ENCODE data around the gene SIK2. TPM values are rescaled to one million over a fixed set of nuclear protein-coding genes. Genes with fewer than 3 reads are reported as not detected.
"Not testable (repeated sequence)": the region's sequence is repeated elsewhere in the genome, so short reads cannot be mapped to it uniquely, and the experiment has no call there.

SIK2 gene
- total RNA-seq, 1 donor = 2.4 TPM

DNA sequence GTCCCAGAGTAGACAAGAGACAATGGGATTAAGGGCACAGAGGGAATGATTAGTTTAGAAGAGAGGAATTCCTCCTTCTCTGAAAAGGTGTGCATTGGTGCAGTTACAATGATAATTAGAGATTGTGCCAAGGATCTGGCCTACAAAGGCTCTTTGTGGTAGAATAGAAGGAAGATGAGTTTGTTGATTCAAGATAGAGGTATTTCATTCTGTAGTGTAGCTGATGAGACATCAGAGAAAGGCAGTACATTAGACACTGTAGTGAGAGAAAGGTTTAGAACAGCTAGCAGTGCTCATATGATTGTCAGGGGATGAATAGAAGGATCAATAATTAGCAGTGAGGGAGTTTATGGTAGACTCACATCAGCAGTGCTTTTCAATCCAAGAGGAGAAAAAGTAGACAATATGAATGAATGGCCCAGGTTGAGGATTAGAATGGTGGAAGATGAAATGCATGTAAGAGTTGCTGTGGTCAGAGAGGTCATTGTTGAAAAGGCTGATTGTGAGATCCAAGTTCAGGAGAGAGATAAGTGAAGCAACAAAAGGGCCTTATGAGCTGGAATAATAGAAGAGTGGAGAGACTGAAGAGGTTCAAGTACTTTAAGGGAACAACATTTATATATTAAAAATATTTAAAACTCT, 28.9 kb downstream of the SIK2 start:
- Histone ChIP-seq H3K27me3 (ENCODE audit: insufficient read depth, low read length) (no peaks in the 10 kb centered on the region), H3K9me3 (ENCODE audit: low read depth, low read length) (no peaks in the 10 kb centered on the region), H3K4me1 (ENCODE audit: insufficient read depth, low read length) (no peaks in the 10 kb centered on the region), H3K4me3 (ENCODE audit: low read length) (no peak overlapping the region)

DNA sequence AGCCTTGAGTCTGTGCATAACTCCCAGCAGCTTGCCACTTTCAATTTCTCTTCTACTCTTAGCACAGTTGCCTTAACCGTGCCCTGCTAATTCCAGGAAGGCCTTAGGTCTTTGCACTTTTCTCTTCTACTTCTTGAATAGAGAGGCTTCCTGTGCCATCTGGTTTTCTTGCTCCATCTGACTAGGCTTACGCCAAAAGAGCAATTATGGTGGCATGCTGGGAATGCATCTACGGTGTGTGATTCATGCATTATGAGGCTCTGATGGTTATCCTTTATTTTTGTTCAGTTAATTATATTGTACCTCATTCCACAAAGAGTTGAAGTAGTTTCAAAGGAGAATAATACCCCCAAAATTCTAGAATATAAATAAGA, 29.4 kb downstream of the SIK2 start:
- Histone ChIP-seq H3K27me3 (ENCODE audit: insufficient read depth, low read length) (no peaks in the 10 kb centered on the region), H3K4me1 (ENCODE audit: insufficient read depth, low read length) (no peaks in the 10 kb centered on the region), H3K9me3 (ENCODE audit: low read depth, low read length) (no peaks in the 10 kb centered on the region), H3K4me3 (ENCODE audit: low read length) (no peak overlapping the region)

DNA sequence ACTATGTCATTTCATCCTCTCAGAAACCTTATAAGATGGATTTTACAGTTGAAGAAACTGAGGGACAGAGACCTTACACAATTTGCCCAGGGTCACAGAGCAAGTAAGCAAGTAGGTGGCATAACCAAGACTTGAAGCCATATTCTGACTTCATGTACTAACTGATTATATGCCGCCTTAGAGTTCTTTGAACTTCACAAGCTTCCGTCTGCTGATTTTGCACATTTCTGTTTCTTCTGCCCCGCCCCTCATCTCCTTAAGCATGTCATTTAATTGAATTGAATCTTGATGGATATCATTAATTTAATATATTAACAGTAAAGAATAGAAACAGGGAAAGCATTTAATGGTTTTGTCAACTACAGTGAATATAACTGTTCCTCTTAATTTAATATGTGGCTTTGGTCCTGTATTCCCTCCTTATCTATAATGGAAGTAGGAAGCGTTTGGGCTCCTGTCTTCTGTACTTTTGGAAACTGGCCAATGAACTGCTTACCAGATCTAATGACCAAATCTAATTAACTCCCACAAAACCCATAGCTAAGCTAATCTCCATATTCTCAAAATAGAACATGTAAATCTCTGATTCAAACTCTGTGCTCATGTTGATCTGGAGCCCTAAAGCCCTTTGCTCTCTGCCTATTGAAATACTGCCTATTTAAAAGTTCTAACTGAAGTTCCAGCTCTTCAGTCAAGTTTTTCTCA, 30.4 kb downstream of the SIK2 start:
- H3K9me3 ChIP-seq (ENCODE audit: low read depth, low read length) = no peaks in the 10 kb centered on the region
- no peaks in the 10 kb centered on the region for H3K27me3 ChIP-seq (ENCODE audit: insufficient read depth, low read length)
- H3K4me1 ChIP-seq (ENCODE audit: insufficient read depth, low read length) = no peaks in the 10 kb centered on the region
- H3K4me3 ChIP-seq (ENCODE audit: low read length) = no peak overlapping the region

DNA sequence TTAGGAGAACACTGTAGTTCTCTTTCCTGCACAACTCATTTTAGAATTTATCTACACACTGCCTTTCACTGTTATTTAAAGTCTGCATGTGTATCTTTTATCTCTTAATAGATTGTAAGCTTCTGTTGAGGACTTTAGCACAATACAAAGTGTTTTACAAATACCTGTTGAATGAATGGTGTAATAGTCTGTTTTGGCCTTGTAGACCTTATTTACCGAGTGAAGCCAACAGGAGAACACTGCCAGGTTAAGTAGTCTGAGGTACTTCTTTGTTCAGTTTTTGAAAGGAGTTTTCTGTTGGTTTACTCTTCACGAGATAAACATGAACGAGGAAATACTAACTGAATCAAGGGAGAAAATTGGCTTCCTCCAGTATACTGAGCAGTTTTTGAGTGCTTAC, 31.0 kb downstream of the SIK2 start:
- H3K4me1 ChIP-seq (ENCODE audit: insufficient read depth, low read length) = no peaks in the 10 kb centered on the region
- no peaks in the 10 kb centered on the region for H3K27me3 ChIP-seq (ENCODE audit: insufficient read depth, low read length)
- H3K9me3 ChIP-seq (ENCODE audit: low read depth, low read length) = no peaks in the 10 kb centered on the region
- H3K4me3 ChIP-seq (ENCODE audit: low read length) = no peak overlapping the region

DNA sequence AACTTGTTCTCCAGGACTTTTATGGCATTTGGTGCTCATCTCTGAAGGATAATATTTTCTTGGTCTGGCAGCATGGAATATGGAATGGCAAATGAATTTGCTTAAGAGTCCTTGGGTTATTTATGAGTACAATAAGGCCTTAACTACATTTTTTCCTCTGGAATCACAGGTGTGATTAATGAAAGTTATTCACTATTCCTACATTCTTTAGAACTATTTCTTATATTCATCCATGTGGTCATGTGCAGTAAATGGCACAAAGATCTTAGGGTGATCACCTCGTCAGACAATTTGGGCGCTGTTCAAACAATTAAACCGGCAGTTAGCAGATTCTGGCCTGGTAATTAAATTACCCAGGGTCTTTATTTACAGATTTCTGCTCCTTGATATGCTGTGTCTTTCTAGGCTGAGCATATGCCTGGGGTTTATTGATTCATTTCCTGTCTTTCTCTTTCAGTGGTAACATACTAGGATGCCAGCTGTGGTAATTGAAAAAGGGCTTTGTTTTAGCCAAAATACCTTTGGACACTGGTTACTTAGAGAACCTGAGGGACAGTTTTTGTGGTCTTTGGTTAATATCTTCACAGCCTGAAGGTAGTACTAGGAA, 31.6 kb downstream of the SIK2 start:
- Histone ChIP-seq H3K4me1 (ENCODE audit: insufficient read depth, low read length) (no peaks in the 10 kb centered on the region), H3K4me3 (ENCODE audit: low read length) (no peak overlapping the region), H3K9me3 (ENCODE audit: low read depth, low read length) (no peaks in the 10 kb centered on the region), H3K27me3 (ENCODE audit: insufficient read depth, low read length) (no peaks in the 10 kb centered on the region)

DNA sequence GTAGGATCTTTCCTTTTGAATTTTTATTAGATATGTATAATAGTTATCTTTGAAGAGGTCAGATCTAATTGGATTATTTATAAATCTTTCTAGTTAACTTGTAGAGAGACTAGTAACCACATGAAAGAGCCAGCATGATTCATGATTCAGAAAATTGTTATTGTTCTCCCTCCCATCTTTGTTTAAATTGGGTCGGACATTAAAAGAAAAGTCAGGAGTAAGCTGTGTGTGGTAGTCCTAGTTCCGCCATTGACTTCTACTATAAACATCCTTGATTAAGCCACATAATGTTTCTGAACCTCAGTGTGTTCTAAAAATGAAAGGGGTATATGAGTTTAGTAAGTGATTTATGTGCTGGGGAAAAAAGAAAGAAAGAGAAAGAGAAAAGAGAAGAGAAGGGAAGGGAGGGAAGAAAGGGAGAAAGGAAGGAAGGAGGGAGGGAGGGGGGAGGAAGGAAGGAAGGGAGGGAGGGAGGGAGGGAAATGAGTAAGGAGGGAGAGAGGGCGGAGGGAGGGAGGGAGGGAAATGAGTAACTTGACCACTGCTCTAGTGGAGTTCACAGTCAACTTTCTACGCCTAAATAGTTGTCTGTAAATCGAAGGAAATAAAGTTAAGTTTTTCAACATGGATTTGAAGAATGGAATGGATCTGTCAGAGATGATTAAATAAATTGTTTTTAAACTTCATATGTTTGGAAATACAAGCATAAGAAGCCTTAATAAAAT, 32.9 kb downstream of the SIK2 start:
- H3K4me1 ChIP-seq (ENCODE audit: insufficient read depth, low read length) = no peaks in the 10 kb centered on the region
- H3K9me3 ChIP-seq (ENCODE audit: low read depth, low read length) = no peaks in the 10 kb centered on the region
- H3K4me3 ChIP-seq (ENCODE audit: low read length) = no peak overlapping the region
- no peaks in the 10 kb centered on the region for H3K27me3 ChIP-seq (ENCODE audit: insufficient read depth, low read length)

DNA sequence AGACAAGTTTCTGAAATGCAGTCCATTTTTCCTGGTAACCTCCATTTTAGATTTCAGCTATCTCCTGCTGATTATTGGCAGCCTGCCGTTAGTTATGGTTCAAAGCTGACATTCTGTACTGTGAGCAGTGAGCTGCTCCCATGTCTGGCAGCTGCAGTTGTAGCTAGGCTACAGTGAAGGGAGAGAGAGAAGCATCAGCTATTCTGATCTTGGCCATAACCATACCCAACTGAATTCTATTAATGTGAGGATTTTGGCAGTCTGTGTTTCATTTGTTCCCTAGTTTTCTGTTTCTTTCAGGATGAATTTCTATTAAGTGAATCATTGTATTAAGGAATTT, 33.4 kb downstream of the SIK2 start:
- H3K27me3 ChIP-seq (ENCODE audit: insufficient read depth, low read length) = no peaks in the 10 kb centered on the region
- H3K9me3 ChIP-seq (ENCODE audit: low read depth, low read length) = no peaks in the 10 kb centered on the region
- no peaks in the 10 kb centered on the region for H3K4me1 ChIP-seq (ENCODE audit: insufficient read depth, low read length)
- H3K4me3 ChIP-seq (ENCODE audit: low read length) = no peak overlapping the region

DNA sequence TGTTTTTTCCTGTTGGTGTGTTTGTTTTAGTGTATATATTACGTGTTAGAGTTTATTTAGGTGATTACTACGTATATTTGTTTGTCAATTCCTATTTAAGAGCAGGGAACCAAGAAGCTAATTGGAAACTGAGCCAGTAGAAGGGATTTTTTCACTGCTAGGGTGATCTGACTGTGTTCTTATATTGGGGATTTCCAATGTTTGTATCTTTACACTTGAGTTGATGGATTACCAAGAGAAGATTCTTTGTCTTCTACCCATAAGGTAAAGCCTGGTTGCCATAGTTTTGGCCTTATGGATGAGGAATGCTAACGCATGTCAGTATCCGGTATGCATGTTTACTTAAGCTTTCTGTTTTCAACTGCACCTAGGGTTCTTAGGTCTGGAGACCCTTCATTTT, 35.6 kb downstream of the SIK2 start:
- H3K4me1 ChIP-seq (ENCODE audit: insufficient read depth, low read length) = no peaks in the 10 kb centered on the region
- no peaks in the 10 kb centered on the region for H3K9me3 ChIP-seq (ENCODE audit: low read depth, low read length)
- H3K27me3 ChIP-seq (ENCODE audit: insufficient read depth, low read length) = no peaks in the 10 kb centered on the region
- no peak overlapping the region for H3K4me3 ChIP-seq (ENCODE audit: low read length)

DNA sequence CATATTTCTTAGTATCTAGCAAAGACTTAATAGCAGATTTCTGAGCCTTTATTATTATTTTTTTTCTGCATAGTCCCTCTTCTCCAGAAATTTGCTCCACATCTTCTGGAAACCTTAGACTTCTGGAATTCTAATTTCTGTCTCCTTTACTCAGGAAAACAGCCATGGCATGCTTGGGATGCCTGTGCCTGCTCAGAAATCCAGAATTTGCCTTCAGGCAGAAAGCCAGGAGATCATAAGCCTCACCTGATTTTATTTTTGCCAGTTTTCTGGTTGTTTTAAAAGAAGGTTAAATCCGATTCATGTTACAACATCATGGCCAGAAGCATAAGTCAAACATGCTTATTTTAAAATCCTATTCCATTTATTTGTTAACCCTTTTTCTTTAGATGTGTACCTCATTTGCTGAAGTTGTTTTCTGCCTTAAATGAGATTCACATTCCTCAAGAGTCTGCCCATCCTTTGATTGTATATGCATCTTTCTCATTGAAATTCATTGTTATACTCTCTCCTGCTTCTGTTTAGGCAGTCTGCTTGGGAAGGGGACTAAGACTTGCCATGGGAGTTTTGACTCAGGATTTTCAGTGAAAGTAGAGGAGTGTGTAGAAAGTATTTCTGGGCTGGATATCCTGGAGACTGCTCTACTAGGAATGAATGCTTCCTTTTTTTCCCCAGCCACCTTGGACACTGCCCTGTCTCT, 37.1 kb downstream of the SIK2 start:
- Histone ChIP-seq H3K27me3 (ENCODE audit: insufficient read depth, low read length) (no peaks in the 10 kb centered on the region), H3K4me1 (ENCODE audit: insufficient read depth, low read length) (no peaks in the 10 kb centered on the region), H3K9me3 (ENCODE audit: low read depth, low read length) (no peaks in the 10 kb centered on the region), H3K4me3 (ENCODE audit: low read length) (no peak overlapping the region)

DNA sequence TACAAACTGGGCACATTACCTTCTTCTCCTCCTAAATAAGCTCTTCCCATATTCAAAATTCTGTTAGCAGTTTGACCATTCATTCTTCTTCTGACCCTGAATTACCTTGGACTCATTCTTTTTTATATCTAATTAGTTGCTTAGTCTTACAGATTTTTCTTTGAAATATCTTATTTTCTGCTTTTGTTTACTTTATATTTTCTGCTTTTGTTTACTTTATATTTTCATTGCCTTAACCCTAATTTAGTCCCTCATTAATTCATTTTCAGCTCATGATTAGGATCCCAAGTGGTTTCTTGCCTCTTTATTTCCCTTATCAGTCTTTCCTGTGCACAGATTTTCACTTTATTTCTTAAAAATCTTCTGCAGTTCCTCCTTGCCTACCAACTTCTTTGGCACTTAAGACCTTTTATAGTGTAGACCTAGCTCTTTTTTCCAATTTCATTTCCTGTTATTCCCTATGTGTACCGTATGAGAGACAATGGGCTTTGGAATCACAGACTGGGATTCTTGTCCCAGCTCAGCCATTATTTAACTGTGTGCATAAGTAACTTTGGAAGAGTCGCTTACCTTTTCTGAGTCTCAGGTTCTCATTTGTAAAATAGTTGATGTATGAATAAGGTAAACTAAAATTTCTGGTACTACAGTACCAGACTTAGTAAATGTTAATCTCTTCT, 39.2 kb downstream of the SIK2 start:
- Histone ChIP-seq H3K27me3 (ENCODE audit: insufficient read depth, low read length) (no peaks in the 10 kb centered on the region), H3K4me1 (ENCODE audit: insufficient read depth, low read length) (no peaks in the 10 kb centered on the region), H3K9me3 (ENCODE audit: low read depth, low read length) (no peaks in the 10 kb centered on the region), H3K4me3 (ENCODE audit: low read length) (no peak overlapping the region)

DNA sequence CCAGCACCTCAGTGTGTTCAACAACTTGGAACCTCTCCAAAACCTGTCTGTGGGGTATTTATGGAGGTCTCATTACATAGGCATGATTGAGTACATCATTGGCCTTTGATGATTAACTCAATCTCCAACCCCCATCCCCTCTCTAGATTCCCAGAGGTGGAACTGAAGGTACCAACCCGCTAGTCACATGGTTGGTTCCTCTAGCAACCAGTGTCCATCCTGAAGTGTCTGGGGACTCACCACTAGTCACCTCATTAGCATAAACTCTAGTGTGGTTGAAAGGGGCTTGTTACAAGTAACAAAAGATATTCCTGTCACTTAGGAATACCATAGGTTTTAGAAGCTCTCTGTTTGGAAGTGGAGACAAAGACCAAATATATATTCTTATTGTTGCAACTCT, 40.3 kb downstream of the SIK2 start:
- no peaks in the 10 kb centered on the region for H3K9me3 ChIP-seq (ENCODE audit: low read depth, low read length)
- H3K4me3 ChIP-seq (ENCODE audit: low read length) = no peak overlapping the region
- no peaks in the 10 kb centered on the region for H3K4me1 ChIP-seq (ENCODE audit: insufficient read depth, low read length)
- no peaks in the 10 kb centered on the region for H3K27me3 ChIP-seq (ENCODE audit: insufficient read depth, low read length)

DNA sequence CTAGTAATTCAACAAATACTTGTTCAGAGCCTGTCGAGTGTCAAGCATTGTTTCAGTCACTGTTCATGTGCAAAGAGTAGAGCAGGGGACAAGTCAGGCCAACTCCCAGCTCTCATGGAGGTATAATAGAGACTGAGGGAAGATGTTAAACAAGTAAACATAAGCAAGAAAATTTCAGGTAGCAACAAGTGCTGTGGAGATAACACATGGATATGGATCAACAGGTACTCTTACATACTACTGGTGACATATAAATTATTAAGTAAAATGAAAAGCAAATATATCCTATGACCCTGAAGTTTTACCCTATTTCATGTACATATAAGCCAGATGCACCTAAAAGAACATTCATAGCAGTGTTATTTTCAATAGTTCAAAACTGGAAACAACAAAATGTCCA, 42.7 kb downstream of the SIK2 start:
- Histone ChIP-seq H3K4me3 (ENCODE audit: low read length) (no peak overlapping the region), H3K4me1 (ENCODE audit: insufficient read depth, low read length) (no peaks in the 10 kb centered on the region), H3K27me3 (ENCODE audit: insufficient read depth, low read length) (no peaks in the 10 kb centered on the region), H3K9me3 (ENCODE audit: low read depth, low read length) (no peaks in the 10 kb centered on the region)

DNA sequence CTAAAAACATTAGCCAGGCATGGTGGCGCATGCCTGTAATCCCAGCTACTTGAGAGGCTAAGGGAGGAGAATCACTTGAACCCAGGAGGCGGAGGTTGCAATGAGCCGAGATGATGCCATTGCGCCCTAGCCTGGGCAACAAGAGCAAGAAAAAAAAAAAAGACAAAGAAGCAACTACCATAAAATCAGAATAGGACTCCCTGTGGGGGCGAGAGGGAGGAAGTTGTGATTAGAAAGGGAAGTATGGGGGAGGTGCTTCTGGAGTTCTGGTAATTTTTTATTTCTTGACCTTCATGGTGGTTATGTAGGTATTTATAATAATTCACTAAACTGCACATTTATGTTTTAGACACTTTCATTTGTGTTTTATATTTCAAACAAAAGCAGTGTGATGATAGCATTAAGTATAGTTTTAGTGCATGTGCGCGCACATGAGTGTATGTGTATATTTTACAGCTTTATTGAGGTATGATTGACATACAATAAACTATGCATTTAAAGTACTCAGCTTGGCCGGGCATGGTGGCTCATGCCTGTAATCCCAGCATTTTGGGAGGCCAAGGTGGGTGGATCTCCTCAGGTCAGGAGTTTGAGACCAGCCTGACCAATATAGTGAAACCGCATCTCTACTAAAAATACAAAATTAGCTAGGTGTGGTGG, 43.5 kb downstream of the SIK2 start:
- H3K9me3 ChIP-seq (ENCODE audit: low read depth, low read length) = no peaks in the 10 kb centered on the region
- no peak overlapping the region for H3K4me3 ChIP-seq (ENCODE audit: low read length)
- H3K4me1 ChIP-seq (ENCODE audit: insufficient read depth, low read length) = no peaks in the 10 kb centered on the region
- H3K27me3 ChIP-seq (ENCODE audit: insufficient read depth, low read length) = no peaks in the 10 kb centered on the region

DNA sequence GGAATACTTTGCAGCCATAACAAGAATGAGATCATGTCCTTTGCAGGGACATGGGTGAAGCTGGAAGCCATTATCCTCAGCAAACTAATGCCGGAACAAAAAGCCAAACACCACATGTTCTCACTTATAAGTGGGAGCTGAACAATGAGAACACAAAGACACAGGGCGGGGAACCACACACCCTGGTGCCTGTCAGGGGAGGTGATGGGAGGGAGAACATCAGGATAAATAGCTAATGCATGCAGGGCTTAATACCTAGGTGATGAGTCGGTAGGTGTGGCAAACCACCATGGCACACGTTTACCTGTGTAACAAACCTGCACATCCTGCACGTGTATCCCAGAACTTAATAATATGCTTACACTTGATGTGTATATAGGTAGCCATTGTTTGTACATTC, 49.1 kb downstream of the SIK2 start:
- H3K27me3 ChIP-seq (ENCODE audit: insufficient read depth, low read length); H3K4me3 ChIP-seq (ENCODE audit: low read length); H3K9me3 ChIP-seq (ENCODE audit: low read depth, low read length); H3K4me1 ChIP-seq (ENCODE audit: insufficient read depth, low read length): not testable (repeated sequence)

Data from mononuclear cell (primary cell).